Colonic mucosa (tissue), 4 donors: ENCODE results near the gene OCIAD1. TPM values are rescaled to one million over a fixed set of nuclear protein-coding genes. Genes with fewer than 3 reads are reported as not detected.

Experiments used
- DNase-seq: peaks from one replicate; pipeline ENCODE4 v3.0.0-alpha.2; 2020
- H3K27ac ChIP-seq: fragments of 200-600 bp; one replicate; pipeline ENCODE4 v1.8.0; 2021
- H3K27me3 ChIP-seq: fragments of 200-600 bp; one replicate; pipeline ENCODE4 v1.8.0; 2021
- H3K36me3 ChIP-seq: fragments of 200-600 bp; one replicate; pipeline ENCODE4 v1.8.0; 2021
- H3K4me1 ChIP-seq: fragments of 200-600 bp; one replicate; pipeline ENCODE4 v1.8.0; 2021; ENCODE audit warnings: mild to moderate bottlenecking
- H3K4me3 ChIP-seq: fragments of 200-600 bp; one replicate; pipeline ENCODE4 v1.8.0; 2021
- H3K9ac ChIP-seq, 2 donors: one replicate each; pipeline ENCODE4 v1.7.0; 2013; ENCODE audit warnings: control low read depth in 2 of 2, low read depth in 2 of 2, low read length in 2 of 2
- H3K9me3 ChIP-seq: fragments of 200-600 bp; one replicate; pipeline ENCODE4 v1.8.0; 2021
- intact Hi-C: fragments of 100-400 bp; cut with DNase I; formaldehyde crosslinking; loops from one replicate; pipeline ENCODE4 v1.14.1; 2022
- total RNA-seq, 2 donors: library from RNA; stranded (reverse); fragmentation: NEBNext Ultra II Directional in 1 of 2; extraction: Animal tissue kit (Norgen Biotek cat#: 25700) in 1 of 2; gene quantifications; one replicate each; pipeline ENCODE4 v1.2.1, GENCODE V29; 2021
- TF ChIP-seq, protein P1 (sequence below): fragments of 200-600 bp; IDR thresholded peaks from one replicate; pipeline ENCODE4 v1.8.0; 2022; ENCODE audit warnings: antibody characterized with exemption, mild to moderate bottlenecking
- donor health status: healthy.
- donor health status: DM: no; HTN: no; CAD: no.
- donor health status: DM: no; HTN: no; CAD: no.

The OCIAD1 gene, protein sequence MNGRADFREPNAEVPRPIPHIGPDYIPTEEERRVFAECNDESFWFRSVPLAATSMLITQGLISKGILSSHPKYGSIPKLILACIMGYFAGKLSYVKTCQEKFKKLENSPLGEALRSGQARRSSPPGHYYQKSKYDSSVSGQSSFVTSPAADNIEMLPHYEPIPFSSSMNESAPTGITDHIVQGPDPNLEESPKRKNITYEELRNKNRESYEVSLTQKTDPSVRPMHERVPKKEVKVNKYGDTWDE
- total RNA-seq: 100 to 1,000 TPM; 120 to 131 TPM

DNA sequence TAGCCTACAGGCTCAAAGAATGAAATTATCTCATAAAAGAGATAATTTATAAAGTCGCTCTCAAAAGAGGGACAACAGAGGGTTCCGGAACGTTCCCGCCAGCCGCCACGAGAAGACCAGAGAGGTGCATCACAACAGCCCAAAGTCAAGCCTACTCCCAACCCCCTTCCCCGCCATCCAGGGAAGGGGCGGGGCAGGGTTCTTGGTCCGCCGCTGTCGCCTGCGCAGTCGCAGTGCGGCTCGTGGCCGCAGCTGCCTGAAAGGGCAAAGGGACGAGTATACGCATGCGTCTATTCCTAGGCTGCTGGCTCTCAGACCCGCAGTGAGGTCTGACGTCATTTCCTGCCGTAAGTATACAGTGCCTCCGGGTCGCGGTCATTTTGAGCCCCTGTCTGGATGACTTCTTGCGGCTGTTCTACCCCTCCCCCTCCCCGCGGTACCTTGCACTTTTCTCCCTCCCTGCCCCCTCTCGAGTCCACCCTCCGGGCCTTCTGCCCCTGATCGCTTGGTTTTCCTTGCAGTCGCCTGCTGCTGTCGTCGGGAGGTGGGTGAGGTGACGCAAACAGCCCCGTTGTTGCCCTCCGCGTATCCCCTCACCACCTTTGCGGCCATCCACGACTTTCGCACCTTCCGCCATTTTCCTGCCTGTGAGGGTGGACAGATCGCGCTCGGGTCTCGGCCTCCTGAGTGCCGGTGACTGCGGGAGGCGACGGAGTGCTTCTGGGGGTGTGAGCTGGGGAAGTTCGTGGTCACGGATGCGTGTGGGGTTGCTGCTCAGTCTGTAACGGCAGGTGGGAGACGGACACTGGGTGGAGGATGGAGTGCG is at the start of gene OCIAD1:
Gene OCIAD1 (plus strand): TSS at position 383 of the 826 bp plus-strand sequence. CDS start 1,537 bp downstream, outside the sequence.
- Histone ChIP-seq H3K27ac (peak within 1 kb of the TSS; percentile 88), H3K4me3 (peak within 1 kb of the TSS; percentile 71), H3K9me3 (no peaks in the 10 kb centered on the region), H3K9ac (peak within 1 kb of the TSS; percentile 78 to 89), H3K36me3 (no peaks in the 10 kb centered on the region), H3K4me1 (no peaks in the 10 kb centered on the region), H3K27me3 (no peaks in the 10 kb centered on the region)
- intact Hi-C loops: no loop called here
- peak; percentile 97 for DNase-seq
- TF ChIP-seq, protein P1, sequence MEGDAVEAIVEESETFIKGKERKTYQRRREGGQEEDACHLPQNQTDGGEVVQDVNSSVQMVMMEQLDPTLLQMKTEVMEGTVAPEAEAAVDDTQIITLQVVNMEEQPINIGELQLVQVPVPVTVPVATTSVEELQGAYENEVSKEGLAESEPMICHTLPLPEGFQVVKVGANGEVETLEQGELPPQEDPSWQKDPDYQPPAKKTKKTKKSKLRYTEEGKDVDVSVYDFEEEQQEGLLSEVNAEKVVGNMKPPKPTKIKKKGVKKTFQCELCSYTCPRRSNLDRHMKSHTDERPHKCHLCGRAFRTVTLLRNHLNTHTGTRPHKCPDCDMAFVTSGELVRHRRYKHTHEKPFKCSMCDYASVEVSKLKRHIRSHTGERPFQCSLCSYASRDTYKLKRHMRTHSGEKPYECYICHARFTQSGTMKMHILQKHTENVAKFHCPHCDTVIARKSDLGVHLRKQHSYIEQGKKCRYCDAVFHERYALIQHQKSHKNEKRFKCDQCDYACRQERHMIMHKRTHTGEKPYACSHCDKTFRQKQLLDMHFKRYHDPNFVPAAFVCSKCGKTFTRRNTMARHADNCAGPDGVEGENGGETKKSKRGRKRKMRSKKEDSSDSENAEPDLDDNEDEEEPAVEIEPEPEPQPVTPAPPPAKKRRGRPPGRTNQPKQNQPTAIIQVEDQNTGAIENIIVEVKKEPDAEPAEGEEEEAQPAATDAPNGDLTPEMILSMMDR: no peak

DNA sequence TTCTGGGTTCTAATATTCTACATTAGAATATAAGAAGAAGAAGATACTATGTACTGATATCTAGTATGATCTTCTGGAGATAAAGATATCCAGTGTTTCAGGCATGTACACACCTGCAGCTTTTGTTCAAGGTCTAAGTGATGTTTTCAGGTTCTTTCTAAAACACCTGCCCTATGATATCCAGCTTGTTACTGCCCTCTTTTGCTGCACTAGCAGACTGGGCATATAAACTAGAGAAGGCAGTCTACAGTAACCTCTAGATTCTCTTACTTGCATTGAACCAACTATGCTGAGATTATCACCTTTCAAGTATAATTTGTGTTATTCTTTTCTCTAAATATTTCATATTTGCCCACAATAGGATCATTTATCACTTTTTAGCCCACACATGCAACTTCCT is 48.9 kb upstream of the OCIAD1 start:
- Histone ChIP-seq H3K4me3 (no peak overlapping the region), H3K27me3 (no peaks in the 10 kb centered on the region), H3K27ac (no peak overlapping the region), H3K4me1 (no peaks in the 10 kb centered on the region), H3K9ac (no peak overlapping the region), H3K9me3 (no peaks in the 10 kb centered on the region), H3K36me3 (no peaks in the 10 kb centered on the region)
- no peak for DNase-seq
- TF ChIP-seq, protein P1: no peak
- intact Hi-C loops: loop anchor here (2.0 kb wide), 1 partner anchor 47 kb away; no protein-coding TSS in a partner anchor

DNA sequence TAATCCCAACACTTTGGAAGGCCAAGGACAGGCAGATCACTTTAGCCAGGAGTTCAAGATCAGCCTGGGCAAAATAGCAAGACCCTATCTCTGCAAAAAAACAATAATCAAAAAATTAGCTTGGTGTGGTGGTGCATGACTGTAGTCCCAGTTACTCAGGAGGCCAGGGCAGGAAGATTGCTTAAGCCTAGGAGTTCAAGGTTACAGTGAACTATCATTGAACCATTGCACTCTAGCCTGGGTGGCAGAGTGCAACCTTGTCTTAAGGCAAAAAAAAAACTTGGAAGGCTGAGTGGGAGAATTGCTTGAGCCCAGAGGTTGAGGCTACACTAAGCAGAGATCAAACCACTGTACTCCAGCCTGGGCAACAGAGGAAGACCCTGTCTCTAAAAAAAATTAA is 45.6 kb upstream of the OCIAD1 start:
- intact Hi-C loops: no loop called here
- Histone ChIP-seq H3K9me3 (no peaks in the 10 kb centered on the region), H3K4me1 (no peaks in the 10 kb centered on the region), H3K27ac (no peak overlapping the region), H3K27me3 (no peaks in the 10 kb centered on the region), H3K4me3 (no peak overlapping the region), H3K9ac (no peak overlapping the region), H3K36me3 (no peaks in the 10 kb centered on the region)
- DNase-seq: no peak
- TF ChIP-seq, protein P1: no peak

DNA sequence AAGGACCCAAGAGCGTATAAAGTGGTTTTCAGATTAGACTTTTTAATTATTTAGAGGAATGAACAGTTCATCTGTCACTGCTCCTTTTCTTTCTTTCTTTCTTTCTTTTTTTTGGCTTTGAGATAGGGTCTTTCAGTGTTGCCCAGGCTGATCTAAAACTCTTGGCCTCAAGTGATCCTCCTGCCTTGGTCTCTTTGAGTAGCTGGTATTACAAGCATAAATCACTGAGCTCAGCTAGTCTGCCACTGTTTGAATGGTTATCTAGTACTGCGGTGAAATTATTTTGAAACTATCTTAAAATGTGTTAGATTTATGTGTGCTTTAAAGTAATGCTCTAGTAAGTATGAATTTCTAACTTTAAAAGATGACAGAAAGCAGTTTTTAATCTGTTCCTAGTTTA is 44.3 kb upstream of the OCIAD1 start:
- H3K9me3 ChIP-seq: no peaks in the 10 kb centered on the region
- no peak overlapping the region for H3K9ac ChIP-seq
- no peaks in the 10 kb centered on the region for H3K4me1 ChIP-seq
- H3K4me3 ChIP-seq: no peak overlapping the region
- no peak for DNase-seq
- no peaks in the 10 kb centered on the region for H3K36me3 ChIP-seq
- TF ChIP-seq, protein P1: no peak
- H3K27me3 ChIP-seq: no peaks in the 10 kb centered on the region
- H3K27ac ChIP-seq: no peak overlapping the region
- intact Hi-C loops: no loop called here

DNA sequence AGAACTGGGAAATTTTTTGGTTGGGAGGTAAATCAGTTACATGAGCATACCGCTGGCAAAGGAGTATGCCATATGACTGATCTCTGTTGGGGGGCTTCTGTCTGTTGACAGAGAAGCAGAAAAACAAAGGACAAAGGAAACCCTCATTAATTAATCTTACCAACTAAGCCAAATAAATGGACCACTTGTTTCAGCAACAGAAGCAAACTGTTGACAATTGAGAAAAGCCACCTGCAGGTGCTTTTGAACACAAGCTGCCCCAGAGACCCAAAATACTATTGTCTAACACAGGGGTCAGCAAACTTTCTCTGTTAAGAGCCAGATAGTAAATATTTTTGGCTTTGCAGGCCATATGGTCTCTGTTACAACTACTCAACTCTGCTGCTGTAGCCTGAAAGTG is 43.8 kb upstream of the OCIAD1 start:
- Histone ChIP-seq H3K9me3 (no peaks in the 10 kb centered on the region), H3K36me3 (no peaks in the 10 kb centered on the region), H3K4me3 (no peak overlapping the region), H3K4me1 (no peaks in the 10 kb centered on the region), H3K27ac (no peak overlapping the region), H3K9ac (no peak overlapping the region), H3K27me3 (no peaks in the 10 kb centered on the region)
- TF ChIP-seq, protein P1: no peak
- DNase-seq: no peak
- intact Hi-C loops: no loop called here
